GM12873 (cell line): ENCODE data around the gene NXT2.

Source experiments
- CTCF ChIP-seq: IDR thresholded peaks from 2 replicates; pipeline ENCODE4 v1.5.1; 2012; ENCODE audit warnings: low read depth, mild to moderate bottlenecking, moderate library complexity, low read length, control low read depth; ENCODE audit not compliant: insufficient read depth; ENCODE audit errors: missing control alignments

The NXT2 gene

GRCh38 chrX:109536439-109537323 is at the start of gene NXT2:
NXT2 (plus strand) TSS chrX:109536844; CDS start chrX:109537007, 163 bp downstream.
- no peak for TF ChIP-seq CTCF

- TF ChIP-seq CTCF: no peak
Observed at GRCh38 chrX:109487640-109488039, 49.0 kb upstream of the NXT2 start.

- no peak for TF ChIP-seq CTCF
Observed at GRCh38 chrX:109489174-109489573, 47.5 kb upstream of the NXT2 start.

- TF ChIP-seq CTCF: no peak
Observed at GRCh38 chrX:109498434-109498833, 38.2 kb upstream of the NXT2 start.

- no peak for TF ChIP-seq CTCF
Observed at GRCh38 chrX:109501176-109501575, 35.5 kb upstream of the NXT2 start.

GRCh38 chrX:109508915-109509314 is 27.7 kb upstream of the NXT2 start:
- no peak for TF ChIP-seq CTCF

GRCh38 chrX:109511113-109511512 is 25.5 kb upstream of the NXT2 start:
- TF ChIP-seq CTCF: no peak
